Hematopoietic multipotent progenitor cell treated with erythropoietin and hydrocortisone succinate and interleukin-3 and kit ligand, for 4 days (in vitro differentiated cells): ENCODE results near the gene KPNA5.
"Not testable (repeated sequence)": the region's sequence is repeated elsewhere in the genome, so short reads cannot be mapped to it uniquely, and the experiment has no call there.

Experiments used
- DNase-seq: peaks from one replicate; pipeline ENCODE4 v3.0.0-alpha.2; 2015

KPNA5 gene

GRCh38 chr6:116680880-116681672 lies at the start of gene KPNA5:
Gene KPNA5, plus strand, starts transcription at chr6:116681211. Its CDS starts 124 bp downstream, at chr6:116681335.
- peak; percentile 98 for DNase-seq

- peak; percentile 70 for DNase-seq
Observed at GRCh38 chr6:116631379-116631990, 49.5 kb upstream of the KPNA5 start.

GRCh38 chr6:116633685-116634084 lies 47.3 kb upstream of the KPNA5 start:
- peak; percentile 53 for DNase-seq

GRCh38 chr6:116648156-116648555 lies 32.9 kb upstream of the KPNA5 start:
- DNase-seq, result no peak

GRCh38 chr6:116649129-116649528 lies 31.9 kb upstream of the KPNA5 start:
- no peak for DNase-seq

GRCh38 chr6:116651916-116652315 lies 29.1 kb upstream of the KPNA5 start:
- peak; percentile 62 for DNase-seq

GRCh38 chr6:116661594-116661993 lies 19.4 kb upstream of the KPNA5 start:
- peak; percentile 10 for DNase-seq

- peak; percentile 18 for DNase-seq
Observed at GRCh38 chr6:116662202-116662601, 18.8 kb upstream of the KPNA5 start.

- no peak for DNase-seq
Observed at GRCh38 chr6:116663308-116663707, 17.7 kb upstream of the KPNA5 start.

GRCh38 chr6:116664169-116664568 lies 16.8 kb upstream of the KPNA5 start:
- DNase-seq, result not testable (repeated sequence)

- DNase-seq, result no peak
Observed at GRCh38 chr6:116665464-116665863, 15.5 kb upstream of the KPNA5 start.

GRCh38 chr6:116666869-116667268 lies 14.1 kb upstream of the KPNA5 start:
- DNase-seq, result peak; percentile 61

- peak; percentile 73 for DNase-seq
Observed at GRCh38 chr6:116667623-116668022, 13.4 kb upstream of the KPNA5 start.

GRCh38 chr6:116672306-116672705 lies 8.7 kb upstream of the KPNA5 start:
- DNase-seq, result no peak

- DNase-seq, result no peak
Observed at GRCh38 chr6:116676021-116676420, 5.0 kb upstream of the KPNA5 start.

GRCh38 chr6:116682334-116682712 lies 1.3 kb downstream of the KPNA5 start:
- peak; percentile 86 for DNase-seq

GRCh38 chr6:116685437-116685993 lies 4.5 kb downstream of the KPNA5 start:
- DNase-seq, result no peak

GRCh38 chr6:116686475-116687101 lies 5.6 kb downstream of the KPNA5 start:
- DNase-seq, result not testable (repeated sequence)

- DNase-seq, result no peak
Observed at GRCh38 chr6:116691154-116691553, 10.1 kb downstream of the KPNA5 start.

GRCh38 chr6:116692873-116693272 lies 11.9 kb downstream of the KPNA5 start:
- not testable (repeated sequence) for DNase-seq

GRCh38 chr6:116693275-116693674 lies 12.3 kb downstream of the KPNA5 start:
- DNase-seq, result not testable (repeated sequence)

GRCh38 chr6:116695401-116695800 lies 14.4 kb downstream of the KPNA5 start:
- peak; percentile 15 for DNase-seq

GRCh38 chr6:116697480-116697879 lies 16.5 kb downstream of the KPNA5 start:
- DNase-seq, result peak; percentile 62

GRCh38 chr6:116703888-116704287 lies 22.9 kb downstream of the KPNA5 start:
- DNase-seq, result not testable (repeated sequence)
